Measurements from ENCODE around the gene PIAS4. TPM values are rescaled to one million over a fixed set of nuclear protein-coding genes. Genes with fewer than 3 reads are reported as not detected.

The PIAS4 gene
- total and polyA plus RNA-seq, 9 of the 15 experiments (the other 6 are each of a cell fraction or from before 2014, with no cell fraction given) = 0.27 to 34.9 (median 14.4) TPM

DNA sequence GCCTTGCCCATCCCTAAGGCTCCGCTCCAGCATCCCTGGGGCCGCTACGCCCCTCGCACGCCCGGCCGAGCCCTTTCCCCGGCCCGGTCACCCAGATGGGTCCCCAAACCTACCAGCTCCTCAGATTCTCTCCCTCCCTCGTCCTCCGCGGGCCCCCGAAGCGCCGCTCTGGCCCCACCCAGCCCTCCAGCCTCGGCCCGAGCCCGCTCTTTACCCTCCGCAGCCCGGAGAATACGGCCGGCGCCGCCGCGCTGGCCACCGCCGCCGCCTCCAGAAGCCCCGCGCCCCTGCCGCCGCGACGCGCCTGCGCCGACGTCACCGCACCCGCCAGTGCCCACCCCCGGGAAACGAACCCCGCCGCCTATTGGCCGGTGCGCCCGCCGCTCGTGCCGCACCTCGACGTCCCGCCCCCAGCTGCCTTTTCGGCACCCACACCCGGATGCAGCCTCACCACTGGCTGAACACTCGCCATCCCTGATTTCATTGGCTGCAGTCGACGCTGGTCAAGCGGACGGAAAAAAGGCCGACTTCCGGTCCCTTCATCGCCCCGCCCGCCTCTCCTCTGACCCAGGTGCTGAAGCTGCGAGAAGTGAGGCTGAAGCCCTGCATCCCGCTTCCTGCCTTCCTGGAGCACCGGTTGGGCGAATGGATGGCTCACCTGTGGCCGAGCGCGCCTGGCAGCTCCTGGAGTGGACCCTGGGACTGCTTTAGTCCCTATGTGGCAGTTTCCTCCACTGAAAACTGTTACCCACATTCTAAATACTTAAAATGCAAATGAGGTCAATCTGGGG, 36.5 kb upstream of the PIAS4 start, which contains the start of gene DAPK3:
Gene DAPK3 (minus strand): TSS at position 292 of the 791 bp plus-strand sequence. CDS start 1,364 bp downstream, outside the sequence.
- Histone ChIP-seq H3K27me3 (ENCODE audit: control insufficient read depth in 2 of 2, insufficient read depth in 2 of 2, low read length in 2 of 2) (no peaks in the 10 kb centered on the region), H3K36me3 (ENCODE audit: control insufficient read depth, insufficient read depth, low read length) (peaks cover 44% of the 10 kb centered on the region), H3K9me1 (ENCODE audit: control insufficient read depth, insufficient read depth, low read length) (peaks cover 4% of the 10 kb centered on the region), H3K9ac (ENCODE audit: insufficient read depth in 1 of 2, low read depth in 2 of 2, low read length in 2 of 2) (peak within 1 kb of the TSS; percentile 79 to 95), H4K20me1 (replicated peaks; ENCODE audit: control insufficient read depth, insufficient read depth, low read length) (peaks cover 14% of the 10 kb centered on the region), H3K27ac (ENCODE audit: extremely low read depth, low read depth, low read length) (peak within 1 kb of the TSS; percentile 76), H3K4me2 (ENCODE audit: insufficient read depth, low read length) (peak within 1 kb of the TSS; percentile 83), H3K9me3 (replicated peaks; ENCODE audit: control insufficient read depth, insufficient read depth, low read depth, low read length) (no peaks in the 10 kb centered on the region), H2AFZ (ENCODE audit: low read depth, low read length) (peak within 1 kb of the TSS; percentile 69), H3K4me3 (peak within 1 kb of the TSS; percentile 94), H3K4me1 (replicated peaks in 1 of 2; ENCODE audit: control insufficient read depth in 2 of 2, insufficient read depth in 2 of 2, low read length in 2 of 2) (peaks cover 15 to 29% of the 10 kb centered on the region in 2 experiments), H3K79me2 (ENCODE audit: control insufficient read depth, insufficient read depth, low read length) (peaks cover 37% of the 10 kb centered on the region)
- ATAC-seq (peak; percentile 91), FAIRE-seq (peak; percentile 97), DNase-seq (ENCODE audit: extremely low read depth in 1 of 4, low spot score in 3 of 4) (peak; percentile 94 to 98 (median 96))
- ChIA-PET POLR2A (interaction anchor here (0.6 to 7.2 kb wide), 10 partner anchors 8 to 714 kb away, joined by 3 to 215 read pairs (median 4); partner anchors contain the start of gene EEF2), CTCF (ENCODE audit: low intra/inter-chr PET ratio) (interaction anchor here (1.4 kb wide), 1 partner anchor 14 kb away, joined by 3 read pairs; no protein-coding TSS in a partner anchor)
- in situ Hi-C loops (cut with MboI) = no loop called here
- intact Hi-C loops (cut with micrococcal nuclease) = loop anchor here (2.0 kb wide), 1 partner anchor 36 kb away; the partner anchor contains the start of gene PIAS4
- WGBS (ENCODE audit: insufficient coverage, low coverage, missing lambda C conversion rate) = under 1% methylated on average over 66 of the region's 73 CpGs
- BruUV-seq (replicated peaks) = no TSS peak
- no peak for TF ChIP-seq TAL1 (IDR thresholded peaks at IDR 0.05)
- no peak for TF ChIP-seq SIRT6 (IDR thresholded peaks at IDR 0.05; ENCODE audit: low read depth, low read length)
- TF ChIP-seq WHSC1 (IDR thresholded peaks at IDR 0.05; ENCODE audit: low read length) = no peak
- peak; percentile 30; the same call in 1 of the 2 replicates for TF ChIP-seq SMAD4 (CRISPR knock-in tag; conservative IDR thresholded peaks at IDR 0.05)
- TF ChIP-seq ZNF280B (CRISPR knock-in tag; IDR thresholded peaks at IDR 0.05) = no peak
- TF ChIP-seq ELF4 (CRISPR knock-in tag; IDR thresholded peaks at IDR 0.05) = 0 out of 2 replicates have a peak, but pooled peaks have one; percentile 14
- no peak for TF ChIP-seq NR2C1 (IDR thresholded peaks at IDR 0.05)
- TF ChIP-seq NR2C1 (tag; IDR thresholded peaks at IDR 0.05) = no peak
- TF ChIP-seq POLR2H (tag; IDR thresholded peaks at IDR 0.05; ENCODE audit: low read depth) = no peak
- 0 out of 2 replicates have a peak, but pooled peaks have one; percentile 60 for TF ChIP-seq ZNF232 (CRISPR knock-in tag; IDR thresholded peaks at IDR 0.05)
- TF ChIP-seq RBFOX2 (IDR thresholded peaks at IDR 0.05; ENCODE audit: low read depth, low read length) = peak; percentile 75
- TF ChIP-seq CTBP1 (IDR thresholded peaks at IDR 0.05; ENCODE audit: borderline replicate concordance) = peak; percentile 82
- peak; percentile 91 for TF ChIP-seq ASH1L (IDR thresholded peaks at IDR 0.05; ENCODE audit: borderline replicate concordance, low read depth, partially characterized antibody)
- no peak for TF ChIP-seq JUNB (CRISPR knock-in tag; conservative IDR thresholded peaks at IDR 0.05)
- TF ChIP-seq ILF3 (IDR thresholded peaks at IDR 0.05; ENCODE audit: borderline replicate concordance) = no peak
- peak in 1 of 2 experiments; percentile 68; a peak in 1 of 4 replicates for TF ChIP-seq RCOR1 (IDR thresholded peaks at IDR 0.05; ENCODE audit: borderline replicate concordance in 1 of 2, low read depth in 2 of 2, low read length in 2 of 2)
- TF ChIP-seq GTF2E2 (tag; IDR thresholded peaks at IDR 0.05) = no peak; the same call in 1 of the 2 replicates
- TF ChIP-seq GABPB1 (CRISPR knock-in tag; IDR thresholded peaks at IDR 0.05) = peak; percentile 98
- TF ChIP-seq JUND (IDR thresholded peaks at IDR 0.05; ENCODE audit: borderline replicate concordance, low read depth, low read length) = peak; percentile 59
- no peak; the same call in 2 of the 3 replicates for TF ChIP-seq JUND (tag; IDR thresholded peaks at IDR 0.05; ENCODE audit: borderline replicate concordance, low read depth, low read length)
- peak; percentile 40; the same call in 1 of the 2 replicates for TF ChIP-seq ZBTB26 (CRISPR knock-in tag; IDR thresholded peaks at IDR 0.05)
